CD4-positive, CD25-positive, alpha-beta regulatory T cell (primary cell): ENCODE measurements around the gene RGS12. TPM values are rescaled to one million over a fixed set of nuclear protein-coding genes. Genes with fewer than 3 reads are reported as not detected.

Experiments
- ATAC-seq, 2 donors: fragments of 150-1000 bp; cut with Tn5 transposase; one replicate each; pipeline ENCODE4 v1.10.0; 2021; ENCODE audit warnings: low read depth in 2 of 2, moderate number of reproducible peaks in 2 of 2, moderate library complexity in 1 of 2
- DNase-seq, 3 donors: peaks; one replicate each; pipeline versions ENCODE4 v3.0.0 to v3.0.0-alpha.2; 2012 to 2022; ENCODE audit warnings: mixed read lengths in 1 of 3
- H3K27ac ChIP-seq: one replicate; pipeline ENCODE4 v1.7.0; 2013; ENCODE audit warnings: mild to moderate bottlenecking, low read length; ENCODE audit not compliant: insufficient read depth, poor library complexity, severe bottlenecking
- H3K27me3 ChIP-seq: one replicate; pipeline ENCODE4 v1.7.0; 2013; ENCODE audit warnings: low read length; ENCODE audit not compliant: control insufficient read depth, insufficient read depth
- H3K36me3 ChIP-seq: one replicate; pipeline ENCODE4 v1.7.0; 2013; ENCODE audit warnings: mild to moderate bottlenecking, low read length, moderate library complexity; ENCODE audit not compliant: control insufficient read depth, insufficient read depth
- H3K4me1 ChIP-seq: 2 replicates; pipeline ENCODE4 v1.7.0; 2013; ENCODE audit warnings: mild to moderate bottlenecking, low read length; ENCODE audit not compliant: insufficient read depth, control insufficient read depth, poor library complexity, severe bottlenecking
- H3K4me3 ChIP-seq: one replicate; pipeline ENCODE4 v1.7.0; 2013; ENCODE audit warnings: low read depth, mild to moderate bottlenecking, low read length, moderate library complexity
- H3K9me3 ChIP-seq, 2 experiments: 1 replicate in 1 of 2; 2 replicates in 1 of 2; pipeline ENCODE4 v1.7.0; 2013; ENCODE audit warnings: low read length in 2 of 2, mild to moderate bottlenecking in 1 of 2, moderate library complexity in 1 of 2; ENCODE audit not compliant: control insufficient read depth in 2 of 2
- H3K27ac Mint-ChIP-seq, 3 donors: one replicate each; pipeline ENCODE4 v1.8.0; 2020 to 2022; ENCODE audit warnings: mild to moderate bottlenecking in 3 of 3, mixed read lengths in 3 of 3, moderate library complexity in 2 of 3
- H3K27me3 Mint-ChIP-seq: one replicate; pipeline ENCODE4 v1.8.0; 2022; ENCODE audit warnings: mild to moderate bottlenecking, mixed read lengths
- H3K36me3 Mint-ChIP-seq: one replicate; pipeline ENCODE4 v1.8.0; 2020; ENCODE audit warnings: mixed read lengths
- H3K4me1 Mint-ChIP-seq, 4 donors: one replicate each; pipeline ENCODE4 v1.8.0; 2020 to 2022; ENCODE audit warnings: mixed read lengths in 4 of 4, mild to moderate bottlenecking in 1 of 4
- H3K4me3 Mint-ChIP-seq, 4 donors: one replicate each; pipeline ENCODE4 v1.8.0; 2020 to 2022; ENCODE audit warnings: mild to moderate bottlenecking in 4 of 4, mixed read lengths in 4 of 4, moderate library complexity in 3 of 4
- H3K9me3 Mint-ChIP-seq, 7 donors: one replicate each; pipeline ENCODE4 v1.8.0; 2020 to 2022; ENCODE audit warnings: mixed read lengths in 7 of 7, mild to moderate bottlenecking in 3 of 7, moderate library complexity in 2 of 7
- polyA plus RNA-seq, 4 donors: library from polyadenylated mRNA; unstranded; fragments of 300-500 nt; fragmentation: Illumina TruSeq; gene quantifications; one replicate each; pipeline ENCODE4 v1.2.3, GENCODE V29; 2021
- total RNA-seq: library from RNA; stranded (reverse); gene quantifications from one replicate; pipeline ENCODE4 v1.2.3, GENCODE V29; 2022

Gene RGS12
- total and polyA plus RNA-seq, 5 donors from 2014 or later: 3.7 to 27.6 (median 6.6) TPM

DNA sequence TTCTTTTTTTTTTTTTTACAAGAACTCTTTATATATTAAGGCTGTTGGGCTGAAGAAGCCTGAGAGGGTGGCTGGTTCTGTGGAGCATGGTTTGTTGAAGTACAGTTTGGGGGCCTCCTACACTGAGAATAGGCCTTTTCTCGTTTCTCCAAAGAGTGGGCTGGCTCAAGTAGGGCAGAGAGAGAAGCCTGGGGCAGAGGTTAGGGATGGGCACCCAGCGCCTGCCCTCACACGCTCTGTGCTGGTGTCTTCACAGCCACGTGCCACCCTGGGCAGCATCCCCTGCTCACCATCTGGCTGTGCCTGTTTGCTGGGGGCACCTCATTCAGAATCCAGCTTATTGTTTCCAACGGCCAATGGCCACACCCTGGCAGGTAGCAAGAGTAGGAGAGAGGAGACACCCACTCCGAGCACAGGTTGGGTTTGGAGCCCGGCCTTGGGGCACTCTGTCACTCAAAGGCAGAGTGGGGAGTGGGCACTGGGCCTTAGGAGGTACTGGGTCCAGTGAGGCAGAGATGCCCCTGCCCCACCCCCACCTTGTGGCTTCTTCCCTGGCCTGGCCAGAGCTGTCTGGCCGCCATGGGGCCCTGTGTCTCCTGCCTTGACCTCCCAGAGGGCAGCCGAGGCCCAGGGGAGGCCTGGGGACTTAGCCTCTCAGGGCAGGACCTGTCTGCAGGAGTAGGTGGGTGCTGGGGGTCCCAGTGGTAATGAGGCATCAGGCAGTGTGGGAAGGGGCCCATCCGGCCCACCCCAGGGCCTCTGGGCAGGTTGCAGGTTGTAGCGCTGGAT is 40.9 kb upstream of the RGS12 start:
- Histone ChIP-seq H3K9me3 (no peaks in the 10 kb centered on the region), H3K4me1 (no peaks in the 10 kb centered on the region), H3K27me3 (no peaks in the 10 kb centered on the region), H3K4me3 (no peak overlapping the region), H3K36me3 (no peaks in the 10 kb centered on the region), H3K27ac (no peak overlapping the region)
- no peaks in the 10 kb centered on the region for H3K27me3 Mint-ChIP-seq
- no peaks in the 10 kb centered on the region for H3K4me1 Mint-ChIP-seq
- H3K4me3 Mint-ChIP-seq: no peak overlapping the region
- no peak overlapping the region for H3K27ac Mint-ChIP-seq
- ATAC-seq (no peak), DNase-seq (no peak)
- peaks cover 0 to 1% (median 0%) of the 10 kb centered on the region in 7 donors for H3K9me3 Mint-ChIP-seq
- no peaks in the 10 kb centered on the region for H3K36me3 Mint-ChIP-seq

DNA sequence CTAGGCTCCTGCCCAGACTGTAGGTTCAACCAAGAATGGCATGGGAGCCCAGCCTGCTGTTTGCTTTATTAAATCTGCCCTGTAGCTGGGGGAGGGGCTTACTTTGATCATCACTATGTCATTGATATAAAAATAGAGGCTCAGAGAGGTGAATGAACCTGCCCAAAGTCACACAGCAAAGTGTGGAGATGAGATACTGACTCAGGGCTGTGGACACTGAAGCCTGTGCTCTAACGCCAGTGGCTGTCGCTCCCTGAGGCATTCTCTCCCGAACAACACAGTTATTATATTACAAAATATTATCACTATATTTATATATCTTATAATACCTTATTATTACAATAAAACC is 40.4 kb upstream of the RGS12 start:
- H3K36me3 ChIP-seq: no peaks in the 10 kb centered on the region
- H3K4me1 ChIP-seq: no peaks in the 10 kb centered on the region
- Mint-ChIP-seq H3K9me3 (peaks cover 0 to 1% (median 0%) of the 10 kb centered on the region in 7 donors), H3K4me3 (no peak overlapping the region), H3K27ac (no peak overlapping the region), H3K27me3 (no peaks in the 10 kb centered on the region), H3K4me1 (no peaks in the 10 kb centered on the region), H3K36me3 (no peaks in the 10 kb centered on the region)
- DNase-seq: no peak
- ATAC-seq: no peak
- no peaks in the 10 kb centered on the region for H3K27me3 ChIP-seq
- no peak overlapping the region for H3K27ac ChIP-seq
- no peak overlapping the region for H3K4me3 ChIP-seq
- no peaks in the 10 kb centered on the region for H3K9me3 ChIP-seq

DNA sequence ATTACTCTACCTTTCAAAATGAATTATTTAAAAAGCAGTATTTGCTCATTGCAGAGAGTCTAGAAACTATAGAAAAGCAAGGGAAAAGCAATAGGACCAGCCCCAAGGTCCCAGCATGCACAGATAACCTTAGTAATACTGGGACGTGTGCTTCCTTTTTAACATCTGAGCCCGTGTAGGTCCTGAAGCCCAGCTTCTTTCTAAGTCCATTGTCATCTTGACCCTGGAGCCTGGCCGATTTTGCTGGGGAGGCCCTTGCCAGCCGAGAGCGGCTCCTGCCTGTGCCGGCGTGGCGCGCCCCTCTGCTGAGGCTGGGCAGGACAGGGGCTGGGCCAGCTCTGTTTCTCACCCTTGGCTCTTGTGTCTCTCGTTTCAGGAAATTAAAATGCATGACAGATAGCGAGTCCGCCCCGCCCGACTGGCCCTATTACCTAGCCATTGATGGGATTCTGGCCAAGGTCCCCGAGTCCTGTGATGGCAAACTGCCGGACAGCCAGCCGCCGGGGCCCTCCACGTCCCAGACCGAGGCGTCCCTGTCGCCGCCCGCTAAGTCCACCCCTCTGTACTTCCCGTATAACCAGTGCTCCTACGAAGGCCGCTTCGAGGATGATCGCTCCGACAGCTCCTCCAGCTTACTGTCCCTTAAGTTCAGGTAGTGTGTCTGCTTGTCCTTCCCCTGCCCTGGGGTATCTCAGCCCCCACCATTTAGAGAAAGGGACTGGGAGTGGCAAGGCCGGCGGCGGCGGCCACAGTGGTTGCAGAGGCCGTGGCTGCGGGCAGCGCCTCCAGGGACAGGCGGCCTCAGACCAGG is 39.8 kb upstream of the RGS12 start:
- Histone ChIP-seq H3K27me3 (no peaks in the 10 kb centered on the region), H3K4me1 (no peaks in the 10 kb centered on the region), H3K27ac (no peak overlapping the region), H3K36me3 (no peaks in the 10 kb centered on the region), H3K4me3 (no peak overlapping the region), H3K9me3 (no peaks in the 10 kb centered on the region)
- DNase-seq: no peak
- peaks cover 0 to 1% (median 0%) of the 10 kb centered on the region in 7 donors for H3K9me3 Mint-ChIP-seq
- H3K4me3 Mint-ChIP-seq: no peak overlapping the region
- H3K27me3 Mint-ChIP-seq: no peaks in the 10 kb centered on the region
- no peak for ATAC-seq
- no peaks in the 10 kb centered on the region for H3K36me3 Mint-ChIP-seq
- no peak overlapping the region for H3K27ac Mint-ChIP-seq
- no peaks in the 10 kb centered on the region for H3K4me1 Mint-ChIP-seq

DNA sequence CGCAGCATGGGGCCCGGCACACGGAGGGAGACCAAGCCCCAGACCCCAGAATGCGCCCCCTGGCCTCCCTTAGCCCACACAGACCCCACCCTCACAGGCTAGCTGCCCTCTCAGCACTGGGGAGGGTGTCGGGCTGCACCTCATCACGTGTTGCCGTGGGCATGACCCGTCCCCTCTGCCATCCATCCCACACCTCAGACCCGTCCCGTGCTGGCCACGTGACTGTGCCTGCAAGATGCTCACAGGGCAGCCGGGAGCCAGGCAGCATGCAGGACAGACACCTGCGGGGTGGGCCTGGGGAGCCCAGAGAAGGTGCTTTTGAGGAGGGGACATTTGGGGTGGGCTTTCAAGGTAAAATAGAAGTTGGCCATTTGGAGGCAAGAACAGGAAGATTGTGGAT is 39.0 kb upstream of the RGS12 start:
- no peak overlapping the region for H3K27ac Mint-ChIP-seq
- Histone ChIP-seq H3K9me3 (no peaks in the 10 kb centered on the region), H3K4me3 (no peak overlapping the region), H3K36me3 (no peaks in the 10 kb centered on the region), H3K4me1 (no peaks in the 10 kb centered on the region), H3K27me3 (no peaks in the 10 kb centered on the region), H3K27ac (no peak overlapping the region)
- no peaks in the 10 kb centered on the region for H3K27me3 Mint-ChIP-seq
- peaks cover 0 to 1% (median 0%) of the 10 kb centered on the region in 7 donors for H3K9me3 Mint-ChIP-seq
- no peak for DNase-seq
- no peak overlapping the region for H3K4me3 Mint-ChIP-seq
- H3K36me3 Mint-ChIP-seq: no peaks in the 10 kb centered on the region
- H3K4me1 Mint-ChIP-seq: no peaks in the 10 kb centered on the region
- no peak for ATAC-seq

DNA sequence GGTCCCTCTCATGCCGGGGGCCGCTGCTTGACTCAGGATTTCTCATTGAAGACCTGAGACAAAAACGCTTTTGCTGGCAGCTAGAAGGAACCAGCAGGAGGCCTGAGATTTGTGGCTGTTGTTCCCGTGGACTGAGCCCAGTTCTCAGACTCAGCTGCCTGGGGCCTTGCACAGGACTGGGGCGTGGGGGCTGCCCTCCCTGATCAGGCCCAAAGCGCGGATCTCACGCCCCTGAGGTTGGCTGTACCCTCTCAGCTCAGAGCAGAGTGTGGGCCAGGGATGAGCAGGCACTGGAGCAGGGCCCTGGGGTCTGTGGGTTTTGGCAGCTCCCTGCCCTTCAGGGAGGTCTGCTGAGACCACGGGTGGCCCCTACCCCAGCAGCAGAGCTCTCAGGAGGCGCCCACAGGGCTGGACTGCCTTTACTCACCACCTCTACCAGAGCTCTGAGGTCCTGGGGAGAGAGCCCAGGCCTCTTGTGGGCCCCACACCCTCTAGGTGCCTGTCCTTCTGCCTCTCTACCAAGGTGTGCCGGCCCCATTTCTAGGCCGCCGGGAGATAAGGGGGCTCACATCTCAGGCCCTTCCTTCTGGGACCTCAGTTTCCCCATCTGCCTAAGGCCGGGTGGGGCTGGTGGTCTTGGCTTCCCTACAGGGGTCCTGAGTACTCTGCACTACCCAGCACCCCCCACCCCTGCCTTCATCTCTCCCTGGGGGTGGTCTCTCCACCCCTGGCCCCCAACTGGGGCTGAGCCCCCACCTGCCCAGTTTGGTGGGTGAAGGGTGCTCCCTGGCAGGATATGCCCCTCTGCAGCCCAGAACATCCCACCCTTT is 38.3 kb upstream of the RGS12 start:
- Histone ChIP-seq H3K4me1 (no peaks in the 10 kb centered on the region), H3K27ac (no peak overlapping the region), H3K4me3 (no peak overlapping the region), H3K9me3 (no peaks in the 10 kb centered on the region), H3K36me3 (no peaks in the 10 kb centered on the region), H3K27me3 (no peaks in the 10 kb centered on the region)
- Mint-ChIP-seq H3K27ac (no peak overlapping the region), H3K4me1 (no peaks in the 10 kb centered on the region), H3K36me3 (no peaks in the 10 kb centered on the region), H3K27me3 (no peaks in the 10 kb centered on the region), H3K9me3 (peaks cover 0 to 1% (median 0%) of the 10 kb centered on the region in 7 donors), H3K4me3 (no peak overlapping the region)
- ATAC-seq (no peak), DNase-seq (no peak)

- ATAC-seq (no peak), DNase-seq (no peak)
- H3K9me3 Mint-ChIP-seq: peaks cover 0 to 1% (median 0%) of the 10 kb centered on the region in 7 donors
- no peaks in the 10 kb centered on the region for H3K4me1 ChIP-seq
- no peak overlapping the region for H3K4me3 ChIP-seq
- no peaks in the 10 kb centered on the region for H3K27me3 ChIP-seq
- H3K27me3 Mint-ChIP-seq: no peaks in the 10 kb centered on the region
- no peak overlapping the region for H3K27ac ChIP-seq
- H3K4me1 Mint-ChIP-seq: no peaks in the 10 kb centered on the region
- no peaks in the 10 kb centered on the region for H3K9me3 ChIP-seq
- H3K36me3 Mint-ChIP-seq: no peaks in the 10 kb centered on the region
- H3K27ac Mint-ChIP-seq: no peak overlapping the region
- no peak overlapping the region for H3K4me3 Mint-ChIP-seq
- no peaks in the 10 kb centered on the region for H3K36me3 ChIP-seq
Observed at GRCh38 chr4:3255611-3256186, 37.1 kb upstream of the RGS12 start.

DNA sequence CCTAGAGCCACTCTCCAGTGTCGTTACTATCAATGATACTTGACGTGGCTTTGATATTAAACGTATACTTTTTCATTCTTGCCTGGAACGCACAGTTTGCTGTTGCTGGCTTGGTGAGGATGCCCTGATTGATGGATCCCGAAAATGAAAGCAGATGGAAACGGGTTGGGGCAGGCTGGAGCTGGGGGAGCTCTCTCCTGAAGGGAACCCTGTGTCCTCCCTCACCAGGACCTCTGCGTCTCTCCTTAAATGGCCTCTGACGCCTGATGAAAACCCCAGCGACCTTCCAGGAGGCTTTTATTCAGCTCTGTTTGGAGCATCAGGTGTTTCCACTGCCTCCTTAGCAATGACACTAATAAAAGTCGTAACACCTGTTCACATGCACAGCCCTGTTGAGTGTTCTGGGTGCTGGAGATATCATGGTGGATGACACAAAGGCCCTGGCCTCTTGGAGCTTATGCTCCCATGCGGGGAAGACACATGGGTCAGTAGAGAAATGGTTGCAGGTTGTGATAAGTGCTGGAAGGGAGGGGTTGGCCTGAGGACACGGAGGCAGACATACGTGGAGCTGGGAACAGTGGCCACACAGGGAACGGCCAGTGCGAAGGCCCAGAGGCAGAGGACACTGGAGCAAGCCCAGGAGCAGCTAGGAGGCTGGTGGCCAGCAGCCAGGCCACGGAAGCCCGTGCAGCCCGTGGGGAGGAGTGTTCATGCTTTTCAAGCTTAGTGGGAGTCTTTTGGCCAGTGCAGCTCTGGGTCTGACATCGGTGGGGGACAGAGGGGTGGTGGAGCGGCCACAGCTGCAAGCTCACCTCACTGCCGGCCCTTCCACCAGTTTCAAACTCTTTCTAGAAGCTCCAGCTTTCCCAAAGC is 36.4 kb upstream of the RGS12 start:
- H3K36me3 ChIP-seq: no peaks in the 10 kb centered on the region
- no peaks in the 10 kb centered on the region for H3K27me3 ChIP-seq
- no peaks in the 10 kb centered on the region for H3K27me3 Mint-ChIP-seq
- H3K36me3 Mint-ChIP-seq: no peaks in the 10 kb centered on the region
- no peak overlapping the region for H3K27ac Mint-ChIP-seq
- H3K4me3 ChIP-seq: no peak overlapping the region
- DNase-seq (no peak), ATAC-seq (no peak)
- H3K9me3 ChIP-seq: no peaks in the 10 kb centered on the region
- peaks cover 0 to 1% (median 0%) of the 10 kb centered on the region in 7 donors for H3K9me3 Mint-ChIP-seq
- no peaks in the 10 kb centered on the region for H3K4me1 ChIP-seq
- H3K4me1 Mint-ChIP-seq: no peaks in the 10 kb centered on the region
- H3K27ac ChIP-seq: no peak overlapping the region
- H3K4me3 Mint-ChIP-seq: no peak overlapping the region
